Lower lobe of right lung (tissue), 2 donors: ENCODE measurements around the gene SERPINB13. TPM values are rescaled to one million over a fixed set of nuclear protein-coding genes. Genes with fewer than 3 reads are reported as not detected.

Source experiments
- ATAC-seq, 2 donors: fragments of 200-7000 bp; cut with Tn5 transposase; one replicate each; pipeline ENCODE4 v1.9.1; 2020 to 2022; ENCODE audit warnings: mild to moderate bottlenecking in 2 of 2, moderate library complexity in 2 of 2
- DNase-seq: peaks from one replicate; pipeline ENCODE4 v3.0.0-alpha.2; 2020
- H3K27ac ChIP-seq: fragments of 200-600 bp; one replicate; pipeline ENCODE4 v1.8.0; 2022
- H3K27me3 ChIP-seq: fragments of 200-600 bp; one replicate; pipeline ENCODE4 v1.8.0; 2022; ENCODE audit warnings: low read depth
- H3K36me3 ChIP-seq: fragments of 200-600 bp; one replicate; pipeline ENCODE4 v1.8.0; 2022; ENCODE audit warnings: mild to moderate bottlenecking
- H3K4me1 ChIP-seq: fragments of 200-600 bp; one replicate; pipeline ENCODE4 v1.8.0; 2022
- H3K4me3 ChIP-seq: fragments of 200-600 bp; one replicate; pipeline ENCODE4 v1.8.0; 2022; ENCODE audit warnings: mild to moderate bottlenecking
- H3K9me3 ChIP-seq: fragments of 200-600 bp; one replicate; pipeline ENCODE4 v1.8.0; 2022
- CTCF ChIP-seq: fragments of 200-600 bp; IDR thresholded peaks from one replicate; pipeline ENCODE4 v1.8.0; 2022; ENCODE audit warnings: antibody characterized with exemption, mild to moderate bottlenecking
- intact Hi-C: fragments of 100-400 bp; cut with DNase I; formaldehyde crosslinking; loops from one replicate; pipeline ENCODE4 v1.11.0; 2022
- long read RNA-seq: library from polyadenylated mRNA; unstranded; transcript quantifications from one replicate; pipeline ENCODE4 v2.0.0, GENCODE V29; 2021
- total RNA-seq: library from RNA; stranded (reverse); fragmentation: NEBNext Ultra II Directional; extraction: Animal tissue kit (Norgen Biotek cat#: 25700); gene quantifications from one replicate; pipeline ENCODE4 v1.2.1, GENCODE V29; 2021
- donor health status: DM: no; HTN: yes; CAD: no; lungs with severe emphysema.

Gene SERPINB13
- not detected for total RNA-seq
- long read RNA-seq, result 0 reads

- no peak for DNase-seq
- no peak for TF ChIP-seq CTCF
- no peaks in the 10 kb centered on the region for H3K4me1 ChIP-seq
- no peak within 1 kb of the TSS for H3K4me3 ChIP-seq
- intact Hi-C loops, result no loop called here
- H3K27me3 ChIP-seq, result no peaks in the 10 kb centered on the region
- no peaks in the 10 kb centered on the region for H3K36me3 ChIP-seq
- no peak within 1 kb of the TSS for H3K27ac ChIP-seq
- H3K9me3 ChIP-seq, result no peaks in the 10 kb centered on the region
- no peak for ATAC-seq
These were observed at the start of gene SERPINB13 for GRCh38 chr18:63586966-63587365. SERPINB13 (plus strand) TSS chr18:63587343; CDS start chr18:63588668, 1,325 bp downstream.

- Histone ChIP-seq H3K27ac (no peak overlapping the region), H3K4me1 (no peaks in the 10 kb centered on the region), H3K4me3 (no peak overlapping the region), H3K9me3 (no peaks in the 10 kb centered on the region), H3K27me3 (no peaks in the 10 kb centered on the region), H3K36me3 (no peaks in the 10 kb centered on the region)
- no peak for TF ChIP-seq CTCF
- intact Hi-C loops, result no loop called here
- DNase-seq (no peak), ATAC-seq (no peak)
These were observed 47.1 kb upstream of the SERPINB13 start for GRCh38 chr18:63539904-63540510.

- ATAC-seq (no peak), DNase-seq (no peak)
- no peaks in the 10 kb centered on the region for H3K27me3 ChIP-seq
- no peak for TF ChIP-seq CTCF
- H3K9me3 ChIP-seq, result no peaks in the 10 kb centered on the region
- H3K36me3 ChIP-seq, result no peaks in the 10 kb centered on the region
- H3K4me1 ChIP-seq, result no peaks in the 10 kb centered on the region
- H3K27ac ChIP-seq, result no peak within 1 kb of the TSS
- intact Hi-C loops, result no loop called here
- H3K4me3 ChIP-seq, result no peak within 1 kb of the TSS
These were observed 45.1 kb upstream of the SERPINB13 start, which contains the start of gene SERPINB12 for GRCh38 chr18:63542069-63542468. SERPINB12 (plus strand) TSS chr18:63542369; CDS start chr18:63556160, 13,791 bp downstream.

GRCh38 chr18:63544017-63544416, 43.1 kb upstream of the SERPINB13 start:
- no peak for TF ChIP-seq CTCF
- no peaks in the 10 kb centered on the region for H3K27me3 ChIP-seq
- DNase-seq (no peak), ATAC-seq (no peak)
- no peak overlapping the region for H3K4me3 ChIP-seq
- no peak overlapping the region for H3K27ac ChIP-seq
- intact Hi-C loops, result no loop called here
- H3K9me3 ChIP-seq, result no peaks in the 10 kb centered on the region
- H3K36me3 ChIP-seq, result no peaks in the 10 kb centered on the region
- H3K4me1 ChIP-seq, result no peaks in the 10 kb centered on the region

- H3K27me3 ChIP-seq, result no peaks in the 10 kb centered on the region
- no peak for TF ChIP-seq CTCF
- H3K9me3 ChIP-seq, result no peaks in the 10 kb centered on the region
- no peaks in the 10 kb centered on the region for H3K36me3 ChIP-seq
- intact Hi-C loops, result no loop called here
- ATAC-seq (no peak), DNase-seq (no peak)
- no peaks in the 10 kb centered on the region for H3K4me1 ChIP-seq
- H3K27ac ChIP-seq, result no peak overlapping the region
- H3K4me3 ChIP-seq, result no peak overlapping the region
These were observed 42.1 kb upstream of the SERPINB13 start for GRCh38 chr18:63545000-63545399.
